Activated naive CD4-positive, alpha-beta T cell treated with anti-CD3 and anti-CD28 coated beads, Interleukin-2, amount 50 U/mL, for 72 hours (primary cell): ENCODE results near the gene SEC14L6. TPM values are rescaled to one million over a fixed set of nuclear protein-coding genes. Genes with fewer than 3 reads are reported as not detected.
A peak's percentile ranks its signal among the peaks of the same experiment; 100 is the strongest.

Experiments
- ATAC-seq, 2 donors: fragments of 150-1000 bp; cut with Tn5 transposase; 2 replicates each; pipeline ENCODE4 v1.10.0; 2021; ENCODE audit warnings: mild to moderate bottlenecking in 2 of 2, moderate library complexity in 2 of 2
- DNase-seq, 2 donors: peaks; one replicate each; pipeline ENCODE4 v3.0.0; 2021 to 2022; ENCODE audit warnings: low spot score in 2 of 2
- H3K27ac Mint-ChIP-seq, 2 donors: one replicate each; pipeline ENCODE4 v1.8.0; 2022; ENCODE audit warnings: mild to moderate bottlenecking in 2 of 2, mixed read lengths in 2 of 2
- H3K36me3 Mint-ChIP-seq, 2 donors: one replicate each; pipeline ENCODE4 v1.8.0; 2022; ENCODE audit warnings: mixed read lengths in 2 of 2
- H3K9me3 Mint-ChIP-seq, 2 donors: one replicate each; pipeline ENCODE4 v1.8.0; 2022; ENCODE audit warnings: mixed read lengths in 2 of 2
- total RNA-seq, 2 donors: library from RNA; stranded (reverse); gene quantifications; one replicate each; pipeline ENCODE4 v1.2.3, GENCODE V29; 2022

Gene SEC14L6
- total RNA-seq, 2 donors from 2014 or later, result not detected

DNA sequence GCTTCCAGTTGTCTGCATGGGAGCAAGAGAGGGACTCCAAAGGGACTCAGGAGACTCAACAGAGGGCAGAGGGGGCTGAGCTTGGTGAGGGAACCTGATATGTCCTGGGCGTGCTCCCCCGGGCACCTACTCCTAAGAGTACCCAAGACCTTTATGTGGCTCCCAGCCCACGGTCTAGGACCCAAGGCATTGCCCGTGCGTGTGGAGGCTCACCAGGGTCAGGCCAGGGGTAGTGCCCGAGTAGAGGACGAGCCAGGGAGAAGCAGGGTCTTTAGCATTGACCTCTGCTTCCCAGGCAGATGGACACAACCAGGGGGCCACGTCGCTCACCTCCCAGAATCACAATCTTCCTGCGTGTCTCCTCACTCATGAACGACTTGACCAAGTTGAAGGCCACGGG lies 54.4 kb downstream of the SEC14L6 start:
- no peaks in the 10 kb centered on the region for H3K9me3 Mint-ChIP-seq
- no peak overlapping the region for H3K27ac Mint-ChIP-seq
- DNase-seq (no peak), ATAC-seq (no peak)
- no peaks in the 10 kb centered on the region for H3K36me3 Mint-ChIP-seq

DNA sequence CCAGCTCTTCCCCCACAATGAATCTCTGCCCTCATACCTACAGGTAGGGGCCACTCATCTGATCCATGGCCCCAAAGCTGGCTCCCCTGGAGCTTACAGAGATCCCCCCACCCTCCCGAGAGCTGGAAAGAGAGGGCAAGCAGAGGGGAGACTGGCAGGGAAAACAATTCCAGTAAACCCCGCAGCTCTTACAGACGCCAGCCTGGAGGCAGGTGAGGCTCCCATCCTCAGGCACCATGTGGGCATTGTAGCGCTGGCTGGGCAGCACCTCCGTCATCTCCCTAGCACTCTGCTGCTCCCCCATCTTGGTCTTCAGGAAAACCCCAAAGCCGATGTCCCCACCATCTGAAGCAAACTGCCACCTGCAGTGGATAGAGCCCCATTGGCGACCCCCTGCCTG lies 55.2 kb downstream of the SEC14L6 start:
- no peak for ATAC-seq

GRCh38 chr22:30490399-30490798 lies 56.1 kb downstream of the SEC14L6 start:
- Mint-ChIP-seq H3K27ac (no peak overlapping the region), H3K36me3 (no peaks in the 10 kb centered on the region), H3K9me3 (no peaks in the 10 kb centered on the region)
- ATAC-seq (no peak), DNase-seq (no peak)

More for the DNA sequence above, 55.2 kb downstream of the SEC14L6 start:
- H3K36me3 Mint-ChIP-seq, result no peaks in the 10 kb centered on the region
- no peaks in the 10 kb centered on the region for H3K9me3 Mint-ChIP-seq
- no peak overlapping the region for H3K27ac Mint-ChIP-seq
- DNase-seq, result no peak

GRCh38 chr22:30488121-30488520 lies 58.4 kb downstream of the SEC14L6 start:
- H3K27ac Mint-ChIP-seq, result no peak overlapping the region
- ATAC-seq, result no peak
- no peaks in the 10 kb centered on the region for H3K36me3 Mint-ChIP-seq
- no peak for DNase-seq
- H3K9me3 Mint-ChIP-seq, result no peaks in the 10 kb centered on the region

DNA sequence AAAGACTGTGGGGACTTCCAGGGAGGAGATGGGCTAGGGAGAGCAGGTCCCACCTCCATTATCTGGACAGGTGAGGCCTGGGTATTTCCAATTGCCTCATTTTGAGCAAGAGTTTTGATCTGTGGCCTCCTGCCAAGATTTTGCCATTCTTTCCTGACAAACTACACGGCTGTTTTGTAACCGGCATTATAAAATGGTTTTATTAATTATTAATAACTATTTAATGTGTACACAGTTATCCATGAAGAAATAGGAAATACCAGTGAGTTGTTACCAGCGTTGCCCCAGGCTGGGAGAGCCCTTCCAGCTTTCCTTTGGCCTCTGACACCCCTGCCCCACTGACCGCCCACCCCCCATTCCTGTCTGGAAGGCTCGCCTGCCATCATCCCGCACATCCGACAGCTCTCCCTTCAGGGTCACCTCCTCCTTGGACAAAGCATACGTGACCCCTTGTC lies 59.9 kb downstream of the SEC14L6 start:
- ATAC-seq, result no peak
- Mint-ChIP-seq H3K27ac (no peak overlapping the region), H3K36me3 (no peaks in the 10 kb centered on the region), H3K9me3 (no peaks in the 10 kb centered on the region)
- no peak for DNase-seq

DNA sequence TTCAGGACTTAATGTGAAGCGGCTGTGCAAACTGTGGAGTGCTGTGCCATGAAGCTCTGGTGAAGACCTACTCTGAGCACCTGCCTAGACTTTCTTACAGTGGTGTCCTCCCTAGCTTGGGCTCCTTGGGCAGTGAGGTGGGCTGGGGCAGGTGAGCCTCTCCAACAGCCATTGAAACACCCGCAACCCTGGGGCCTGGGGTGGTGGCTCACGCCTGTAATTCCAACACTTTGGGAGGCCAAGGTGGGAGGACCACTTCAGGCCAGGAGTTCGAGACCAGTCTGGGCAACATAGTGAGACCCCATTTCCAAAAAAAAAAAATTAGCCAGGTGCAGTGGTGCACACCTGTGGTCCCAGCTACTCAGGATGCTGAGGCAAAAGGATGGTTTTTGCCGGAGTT lies 60.4 kb downstream of the SEC14L6 start:
- DNase-seq (no peak), ATAC-seq (no peak)
- no peak overlapping the region for H3K27ac Mint-ChIP-seq
- H3K9me3 Mint-ChIP-seq, result no peaks in the 10 kb centered on the region
- H3K36me3 Mint-ChIP-seq, result no peaks in the 10 kb centered on the region

DNA sequence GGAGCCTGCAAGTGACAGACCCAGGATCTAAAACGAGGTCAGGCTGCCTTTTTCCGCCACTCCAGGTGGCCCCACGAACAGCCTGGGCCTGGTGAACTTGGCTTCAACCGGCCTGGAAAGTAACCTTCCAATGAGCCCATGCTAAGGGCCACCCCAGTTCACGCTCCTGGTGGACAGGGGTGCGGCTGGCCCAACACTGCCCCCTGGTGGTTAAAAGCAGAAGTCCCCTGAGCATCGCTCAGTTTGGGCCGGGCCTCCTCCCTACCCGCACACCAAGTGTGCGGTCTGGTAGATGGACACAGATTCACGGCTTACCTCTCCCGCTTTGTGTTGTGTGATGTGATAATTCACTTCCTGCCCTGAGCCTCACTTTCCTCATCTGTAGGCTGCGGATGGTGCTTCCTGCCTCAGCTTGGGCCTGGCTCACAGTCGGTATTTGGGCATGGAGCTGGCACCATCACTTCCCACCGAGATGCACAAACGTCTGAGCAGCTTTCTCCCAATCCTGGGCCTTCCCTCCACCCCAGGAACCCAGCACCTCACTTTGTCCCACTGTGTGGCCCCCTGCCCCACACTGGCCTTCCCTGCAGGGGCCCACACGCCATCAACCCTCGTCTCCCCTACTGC lies 61.1 kb downstream of the SEC14L6 start:
- Mint-ChIP-seq H3K27ac (no peak overlapping the region), H3K9me3 (no peaks in the 10 kb centered on the region), H3K36me3 (no peaks in the 10 kb centered on the region)
- peak; percentile 99 to 100 for ATAC-seq
- DNase-seq, result peak; percentile 76 to 83

- Mint-ChIP-seq H3K36me3 (no peaks in the 10 kb centered on the region), H3K9me3 (no peaks in the 10 kb centered on the region), H3K27ac (no peak overlapping the region)
- DNase-seq (no peak), ATAC-seq (no peak)
Observed at GRCh38 chr22:30483169-30483568, 63.4 kb downstream of the SEC14L6 start.

DNA sequence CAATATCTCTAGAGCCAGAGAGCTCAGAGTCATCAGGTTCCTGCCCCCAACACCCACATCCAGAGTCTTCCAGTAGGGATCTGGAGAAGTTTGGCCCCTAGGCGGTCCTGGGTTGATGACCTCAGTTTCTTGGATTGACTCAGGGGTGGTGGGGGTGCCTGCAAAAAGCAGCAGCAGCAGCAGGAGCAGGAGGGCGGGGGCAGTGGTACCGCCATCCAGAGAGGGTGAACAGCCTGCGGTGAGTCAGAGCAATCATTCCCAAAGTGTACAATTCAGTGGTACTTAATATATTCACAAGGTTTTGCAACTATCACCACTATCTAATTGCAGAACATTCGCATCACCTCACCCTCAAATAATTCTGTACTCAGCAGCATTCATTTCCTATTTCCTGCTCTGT lies 64.8 kb downstream of the SEC14L6 start:
- ATAC-seq, result no peak
- no peak for DNase-seq
- Mint-ChIP-seq H3K9me3 (no peaks in the 10 kb centered on the region), H3K36me3 (no peaks in the 10 kb centered on the region), H3K27ac (peak overlapping the region in 1 of 2 donors; percentile 40)

- Mint-ChIP-seq H3K27ac (no peak overlapping the region), H3K9me3 (no peaks in the 10 kb centered on the region), H3K36me3 (no peaks in the 10 kb centered on the region)
- ATAC-seq (no peak), DNase-seq (no peak)
Observed at GRCh38 chr22:30479981-30480380, 66.6 kb downstream of the SEC14L6 start.

DNA sequence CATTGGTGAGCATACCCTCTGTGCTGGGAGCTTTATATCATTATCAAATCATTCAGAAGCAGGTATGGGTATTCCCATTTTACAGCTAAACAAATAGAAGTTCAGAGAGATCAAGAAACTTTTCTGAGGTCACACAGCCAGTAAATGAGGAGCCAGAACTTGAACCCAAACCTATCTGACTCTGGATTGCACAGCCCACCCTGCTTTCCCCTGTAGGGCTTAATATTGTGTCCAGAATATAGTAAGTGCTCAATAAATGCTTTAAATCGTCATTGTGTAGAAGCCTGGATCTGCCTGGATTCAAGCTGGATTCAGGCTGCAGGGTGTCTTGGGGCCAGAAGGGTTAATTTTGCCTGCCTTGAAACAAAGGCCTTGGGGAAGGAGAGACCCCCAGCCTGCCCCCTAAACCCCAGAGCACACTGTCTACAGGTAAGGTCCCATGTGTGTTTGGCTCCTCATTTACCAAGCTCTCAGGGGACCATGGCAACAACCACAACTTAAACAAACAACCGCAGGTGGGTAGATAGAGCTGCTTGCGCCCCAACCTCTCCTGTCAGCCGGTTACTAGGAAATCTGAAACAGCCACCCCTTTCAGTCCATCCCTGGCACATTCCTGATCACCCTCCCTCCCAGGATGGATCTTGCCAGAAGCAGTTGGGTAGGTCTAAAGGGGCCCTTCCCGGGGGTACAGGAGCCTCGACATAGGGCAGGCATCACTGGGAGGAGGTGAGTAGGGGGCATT lies 71.7 kb downstream of the SEC14L6 start:
- Mint-ChIP-seq H3K27ac (no peak overlapping the region), H3K9me3 (no peaks in the 10 kb centered on the region), H3K36me3 (no peaks in the 10 kb centered on the region)
- no peak for DNase-seq
- no peak for ATAC-seq

GRCh38 chr22:30474121-30474520 lies 72.4 kb downstream of the SEC14L6 start:
- H3K27ac Mint-ChIP-seq, result no peak overlapping the region
- H3K36me3 Mint-ChIP-seq, result no peaks in the 10 kb centered on the region
- no peak for ATAC-seq
- DNase-seq, result no peak
- H3K9me3 Mint-ChIP-seq, result no peaks in the 10 kb centered on the region

GRCh38 chr22:30472994-30473720 lies 73.4 kb downstream of the SEC14L6 start:
- no peaks in the 10 kb centered on the region for H3K36me3 Mint-ChIP-seq
- H3K9me3 Mint-ChIP-seq, result no peaks in the 10 kb centered on the region
- ATAC-seq (no peak), DNase-seq (no peak)
- no peak overlapping the region for H3K27ac Mint-ChIP-seq

Other genes starting within 250 kb of the SEC14L6 start
- 10 to 100 TPM; 27.2 to 36.9 TPM for gene TBC1D10A, start 219.8 kb downstream of the SEC14L6 start, total RNA-seq
- 100 to 1,000 TPM; 229 to 281 TPM for gene SF3A1, start 189.8 kb downstream of the SEC14L6 start, total RNA-seq
- gene CCDC157, start 189.7 kb downstream of the SEC14L6 start, total RNA-seq, result 1 to 10 TPM in 1 of 2 donors, not detected in 1; 2.9 TPM
- 10 to 100 TPM in 1 of 2 donors, 1 to 10 TPM in 1; 6.8 to 11.8 TPM for gene RNF215, start 159.3 kb downstream of the SEC14L6 start, total RNA-seq
- 10 to 100 TPM; 13.9 to 16.3 TPM for gene SEC14L2, start 149.7 kb downstream of the SEC14L6 start, total RNA-seq
- gene MTFP1, start 121.0 kb downstream of the SEC14L6 start, total RNA-seq, result 10 to 100 TPM; 17.9 to 68.3 TPM
- not detected for gene SEC14L3, start 74.7 kb downstream of the SEC14L6 start, total RNA-seq
- gene SEC14L4, start 41.0 kb downstream of the SEC14L6 start, total RNA-seq, result under 1 TPM in 1 of 2 donors, not detected in 1; 0.16 TPM
- under 1 TPM in 1 of 2 donors, not detected in 1; 0.70 TPM for gene GAL3ST1, start 27.9 kb upstream of the SEC14L6 start, total RNA-seq
- gene PES1, start 45.2 kb upstream of the SEC14L6 start, total RNA-seq, result 100 to 1,000 TPM in 1 of 2 donors, 10 to 100 TPM in 1; 22.4 to 113 TPM
- gene TCN2, start 60.4 kb upstream of the SEC14L6 start, total RNA-seq, result 1 to 10 TPM; 1.5 TPM
- gene SLC35E4, start 89.0 kb upstream of the SEC14L6 start, total RNA-seq, result 1 to 10 TPM; 3.9 to 9.5 TPM
- gene DUSP18, start 121.1 kb upstream of the SEC14L6 start, total RNA-seq, result 10 to 100 TPM in 1 of 2 donors, 1 to 10 TPM in 1; 7.4 to 10.4 TPM
- gene OSBP2, start 148.1 kb upstream of the SEC14L6 start, total RNA-seq, result 1 to 10 TPM; 1.7 to 6.1 TPM